Measurements from ENCODE around the gene MED4. TPM values are rescaled to one million over a fixed set of nuclear protein-coding genes. Genes with fewer than 3 reads are reported as not detected.
"Not testable (repeated sequence)": the region's sequence is repeated elsewhere in the genome, so short reads cannot be mapped to it uniquely, and the experiment has no call there.

MED4 gene
- total and polyA plus RNA-seq, 2 donors (not counting 1 experiment from before 2014, with no cell fraction given) = 25.4 to 66.7 TPM

DNA sequence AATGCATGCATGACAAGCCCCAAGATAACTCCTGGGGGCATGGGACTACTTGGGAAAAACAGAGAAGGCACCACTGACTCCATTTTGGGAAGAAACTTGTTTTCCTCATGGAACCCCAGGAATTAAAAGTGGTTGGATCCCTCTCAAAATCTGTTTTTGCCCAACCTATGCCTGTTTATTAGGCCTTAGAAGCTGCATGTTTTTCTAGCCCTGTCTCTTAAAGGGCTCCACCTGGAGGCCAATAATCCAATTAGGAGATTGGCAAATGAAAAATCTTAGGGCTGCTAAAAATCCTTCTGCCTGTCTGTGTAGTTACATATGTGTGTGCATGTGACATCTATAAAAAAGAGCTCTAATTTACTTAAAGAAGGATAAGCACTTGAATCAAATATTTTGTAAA, 26.9 kb downstream of the MED4 start:
- no peak for TF ChIP-seq EZH2 (IDR thresholded peaks at IDR 0.05; ENCODE audit: low read length, missing control alignments)
- TF ChIP-seq, protein P1, sequence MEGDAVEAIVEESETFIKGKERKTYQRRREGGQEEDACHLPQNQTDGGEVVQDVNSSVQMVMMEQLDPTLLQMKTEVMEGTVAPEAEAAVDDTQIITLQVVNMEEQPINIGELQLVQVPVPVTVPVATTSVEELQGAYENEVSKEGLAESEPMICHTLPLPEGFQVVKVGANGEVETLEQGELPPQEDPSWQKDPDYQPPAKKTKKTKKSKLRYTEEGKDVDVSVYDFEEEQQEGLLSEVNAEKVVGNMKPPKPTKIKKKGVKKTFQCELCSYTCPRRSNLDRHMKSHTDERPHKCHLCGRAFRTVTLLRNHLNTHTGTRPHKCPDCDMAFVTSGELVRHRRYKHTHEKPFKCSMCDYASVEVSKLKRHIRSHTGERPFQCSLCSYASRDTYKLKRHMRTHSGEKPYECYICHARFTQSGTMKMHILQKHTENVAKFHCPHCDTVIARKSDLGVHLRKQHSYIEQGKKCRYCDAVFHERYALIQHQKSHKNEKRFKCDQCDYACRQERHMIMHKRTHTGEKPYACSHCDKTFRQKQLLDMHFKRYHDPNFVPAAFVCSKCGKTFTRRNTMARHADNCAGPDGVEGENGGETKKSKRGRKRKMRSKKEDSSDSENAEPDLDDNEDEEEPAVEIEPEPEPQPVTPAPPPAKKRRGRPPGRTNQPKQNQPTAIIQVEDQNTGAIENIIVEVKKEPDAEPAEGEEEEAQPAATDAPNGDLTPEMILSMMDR (conservative IDR thresholded peaks at IDR 0.05 in 1 of 2, IDR thresholded peaks at IDR 0.05 in 1 of 2; ENCODE audit: low read depth in 1 of 2, low read length in 2 of 2) = no peak
- DNase-seq (ENCODE audit: low read depth in 2 of 2) = no peak
- no peaks in the 10 kb centered on the region for H4K20me1 ChIP-seq (ENCODE audit: control insufficient read depth, extremely low read depth, insufficient read depth, low read length)
- H3K79me2 ChIP-seq (ENCODE audit: control insufficient read depth, insufficient read depth, low read length) = no peaks in the 10 kb centered on the region
- H3K36me3 ChIP-seq (ENCODE audit: control insufficient read depth, insufficient read depth, low read length) = peaks cover 4% of the 10 kb centered on the region
- H3K27ac ChIP-seq (ENCODE audit: insufficient read depth, low read length) = no peak overlapping the region
- no peak overlapping the region for H3K4me3 ChIP-seq (replicated peaks in 1 of 4; ENCODE audit: control extremely low read depth in 1 of 4, insufficient read depth in 1 of 4, low read depth in 3 of 4, low read length in 4 of 4)
- no peak overlapping the region for H2AFZ ChIP-seq (ENCODE audit: low read length)
- H3K9ac ChIP-seq (ENCODE audit: insufficient read depth, low read length) = no peak overlapping the region
- no peak overlapping the region for H3K4me2 ChIP-seq (ENCODE audit: extremely low read depth, insufficient read depth, low read length)
- no peaks in the 10 kb centered on the region for H3K9me3 ChIP-seq (ENCODE audit: control insufficient read depth, insufficient read depth, low read depth, low read length)
- no peaks in the 10 kb centered on the region for H3K27me3 ChIP-seq (ENCODE audit: control insufficient read depth, insufficient read depth, low read length)
- no peaks in the 10 kb centered on the region for H3K4me1 ChIP-seq (ENCODE audit: control insufficient read depth, extremely low read depth, insufficient read depth, low read length)

DNA sequence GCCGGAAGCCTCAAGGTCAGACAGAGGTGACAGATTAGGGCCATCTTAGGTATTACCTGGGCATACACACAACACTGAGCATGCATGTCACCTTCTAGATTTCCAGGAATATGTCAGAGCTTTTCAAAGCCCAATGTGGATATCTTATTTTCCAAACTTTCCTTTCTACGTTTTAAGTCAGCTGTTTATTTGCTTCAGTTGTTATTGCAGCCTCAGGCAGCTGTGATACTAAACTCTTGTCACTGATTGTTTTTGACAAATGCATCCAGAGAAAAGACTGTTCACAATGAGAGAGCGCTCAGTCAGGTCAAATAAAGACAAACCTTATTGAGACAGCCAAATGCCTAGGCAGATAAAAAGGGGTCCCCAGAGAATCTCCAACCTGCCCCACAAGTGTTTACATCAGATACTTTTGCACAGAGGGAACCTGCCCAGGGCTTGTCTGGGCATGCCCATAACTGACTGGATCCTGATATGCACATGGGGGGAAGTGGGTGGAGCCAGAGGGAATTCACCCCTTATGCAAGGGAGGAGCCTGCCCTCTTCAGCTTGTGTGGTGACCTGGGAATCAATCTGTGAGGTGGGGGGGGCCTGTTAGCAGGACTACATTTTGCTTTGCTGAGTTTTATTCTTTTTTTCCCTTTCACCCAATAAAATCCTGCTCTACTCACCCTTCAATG, 28.5 kb downstream of the MED4 start:
- H3K27me3 ChIP-seq (ENCODE audit: control insufficient read depth, insufficient read depth, low read length) = no peaks in the 10 kb centered on the region
- H3K4me2 ChIP-seq (ENCODE audit: extremely low read depth, insufficient read depth, low read length) = no peak overlapping the region
- H3K9ac ChIP-seq (ENCODE audit: insufficient read depth, low read length) = no peak overlapping the region
- no peaks in the 10 kb centered on the region for H3K36me3 ChIP-seq (ENCODE audit: control insufficient read depth, insufficient read depth, low read length)
- TF ChIP-seq, protein P1 (conservative IDR thresholded peaks at IDR 0.05 in 1 of 2, IDR thresholded peaks at IDR 0.05 in 1 of 2; ENCODE audit: low read depth in 1 of 2, low read length in 2 of 2) = no peak
- TF ChIP-seq EZH2 (IDR thresholded peaks at IDR 0.05; ENCODE audit: low read length, missing control alignments) = no peak
- peak overlapping the region; percentile 25 for H3K27ac ChIP-seq (ENCODE audit: insufficient read depth, low read length)
- H3K79me2 ChIP-seq (ENCODE audit: control insufficient read depth, insufficient read depth, low read length) = no peaks in the 10 kb centered on the region
- no peaks in the 10 kb centered on the region for H3K4me1 ChIP-seq (ENCODE audit: control insufficient read depth, extremely low read depth, insufficient read depth, low read length)
- DNase-seq (ENCODE audit: low read depth in 2 of 2) = peak; percentile 36 to 49
- no peak overlapping the region for H2AFZ ChIP-seq (ENCODE audit: low read length)
- H4K20me1 ChIP-seq (ENCODE audit: control insufficient read depth, extremely low read depth, insufficient read depth, low read length) = no peaks in the 10 kb centered on the region
- no peaks in the 10 kb centered on the region for H3K9me3 ChIP-seq (ENCODE audit: control insufficient read depth, insufficient read depth, low read depth, low read length)
- no peak overlapping the region for H3K4me3 ChIP-seq (replicated peaks in 1 of 4; ENCODE audit: control extremely low read depth in 1 of 4, insufficient read depth in 1 of 4, low read depth in 3 of 4, low read length in 4 of 4)

DNA sequence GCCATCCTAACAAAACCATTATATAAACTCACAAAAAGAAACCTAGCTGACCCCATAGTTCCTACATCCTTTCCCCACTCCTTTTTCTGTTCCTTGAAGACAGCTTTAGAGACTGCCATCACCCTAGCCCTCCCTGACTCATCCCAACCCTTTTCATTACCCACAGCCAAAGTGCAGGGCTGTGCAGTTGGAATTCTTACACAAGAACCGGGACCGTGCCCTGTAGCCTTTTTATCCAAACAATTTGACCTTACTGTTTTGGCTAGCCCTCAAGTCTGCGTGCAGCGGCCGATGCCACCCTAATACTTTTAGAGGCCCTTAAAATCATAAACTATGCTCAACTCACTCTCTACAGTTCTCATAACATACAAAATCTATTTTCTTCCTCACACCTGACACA, 35.0 kb downstream of the MED4 start:
- H3K4me3 ChIP-seq (replicated peaks in 1 of 4; ENCODE audit: control extremely low read depth in 1 of 4, insufficient read depth in 1 of 4, low read depth in 3 of 4, low read length in 4 of 4); H3K79me2 ChIP-seq (ENCODE audit: control insufficient read depth, insufficient read depth, low read length); H4K20me1 ChIP-seq (ENCODE audit: control insufficient read depth, extremely low read depth, insufficient read depth, low read length); H3K4me1 ChIP-seq (ENCODE audit: control insufficient read depth, extremely low read depth, insufficient read depth, low read length); H3K27ac ChIP-seq (ENCODE audit: insufficient read depth, low read length); H3K9ac ChIP-seq (ENCODE audit: insufficient read depth, low read length); H3K27me3 ChIP-seq (ENCODE audit: control insufficient read depth, insufficient read depth, low read length); H3K36me3 ChIP-seq (ENCODE audit: control insufficient read depth, insufficient read depth, low read length); DNase-seq (ENCODE audit: low read depth in 2 of 2); H3K9me3 ChIP-seq (ENCODE audit: control insufficient read depth, insufficient read depth, low read depth, low read length); H2AFZ ChIP-seq (ENCODE audit: low read length); H3K4me2 ChIP-seq (ENCODE audit: extremely low read depth, insufficient read depth, low read length): not testable (repeated sequence)

DNA sequence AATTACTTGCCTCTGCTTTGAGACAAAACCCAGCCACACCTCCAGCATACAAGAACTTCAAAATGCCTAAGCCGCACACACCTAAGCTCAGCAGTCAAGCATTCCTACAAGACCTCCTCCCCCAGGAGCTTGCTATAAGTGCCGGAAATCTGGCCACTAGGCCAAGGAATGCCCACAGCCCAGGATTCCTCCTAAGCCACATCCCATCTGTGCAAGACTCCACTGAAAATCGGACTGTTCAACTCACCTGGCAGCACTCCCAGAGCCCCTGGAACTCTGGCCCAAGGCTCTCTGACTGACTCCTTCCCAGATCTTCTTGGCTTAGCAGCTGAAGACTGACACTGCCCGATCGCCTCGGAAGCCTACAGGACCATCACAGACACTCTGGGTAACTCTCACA, 36.4 kb downstream of the MED4 start:
- not testable (repeated sequence) for H2AFZ ChIP-seq (ENCODE audit: low read length); H4K20me1 ChIP-seq (ENCODE audit: control insufficient read depth, extremely low read depth, insufficient read depth, low read length); H3K27ac ChIP-seq (ENCODE audit: insufficient read depth, low read length); H3K9ac ChIP-seq (ENCODE audit: insufficient read depth, low read length); H3K9me3 ChIP-seq (ENCODE audit: control insufficient read depth, insufficient read depth, low read depth, low read length); H3K27me3 ChIP-seq (ENCODE audit: control insufficient read depth, insufficient read depth, low read length); H3K4me1 ChIP-seq (ENCODE audit: control insufficient read depth, extremely low read depth, insufficient read depth, low read length); H3K4me3 ChIP-seq (replicated peaks in 1 of 4; ENCODE audit: control extremely low read depth in 1 of 4, insufficient read depth in 1 of 4, low read depth in 3 of 4, low read length in 4 of 4); H3K36me3 ChIP-seq (ENCODE audit: control insufficient read depth, insufficient read depth, low read length); H3K4me2 ChIP-seq (ENCODE audit: extremely low read depth, insufficient read depth, low read length); H3K79me2 ChIP-seq (ENCODE audit: control insufficient read depth, insufficient read depth, low read length)
- DNase-seq (ENCODE audit: low read depth in 2 of 2) = peak in 1 of 2 donors; percentile 47
